ENCODE data around the gene COPS4.
"Not testable (repeated sequence)": the region's sequence is repeated elsewhere in the genome, so short reads cannot be mapped to it uniquely, and the experiment has no call there.

COPS4 gene

GRCh38 chr4:83034630-83035494, at the start of gene COPS4:
Gene COPS4 (plus strand): TSS chr4:83035183. CDS start chr4:83035225, 42 bp downstream.
- DNase-seq: peak; percentile 93 to 94

GRCh38 chr4:82987519-82987918, 47.5 kb upstream of the COPS4 start:
- DNase-seq: not testable (repeated sequence)

GRCh38 chr4:82988323-82988832, 46.6 kb upstream of the COPS4 start:
- no peak for DNase-seq

- DNase-seq: no peak
These were observed 45.2 kb upstream of the COPS4 start for GRCh38 chr4:82989575-82990429.

GRCh38 chr4:82994834-82995233, 40.1 kb upstream of the COPS4 start:
- no peak for DNase-seq

- DNase-seq: no peak
These were observed 36.1 kb upstream of the COPS4 start for GRCh38 chr4:82998898-82999297.

- no peak for DNase-seq
These were observed 32.7 kb upstream of the COPS4 start for GRCh38 chr4:83002329-83002728.

- not testable (repeated sequence) for DNase-seq
These were observed 31.8 kb upstream of the COPS4 start for GRCh38 chr4:83003044-83003791.

GRCh38 chr4:83009529-83009928, 25.5 kb upstream of the COPS4 start:
- DNase-seq: no peak

GRCh38 chr4:83010111-83010521, 24.9 kb upstream of the COPS4 start:
- DNase-seq: no peak

- peak; percentile 81 to 82 for DNase-seq
These were observed 24.3 kb upstream of the COPS4 start, which contains the start of gene LIN54 for GRCh38 chr4:83010522-83011318. Gene LIN54 (minus strand): TSS chr4:83010823. CDS start chr4:82984844, 25,979 bp downstream.

- no peak for DNase-seq
These were observed 23.2 kb upstream of the COPS4 start for GRCh38 chr4:83011689-83012199.

- peak; percentile 34 to 40 for DNase-seq
These were observed 22.7 kb upstream of the COPS4 start for GRCh38 chr4:83012200-83012686.

- peak; percentile 96 to 97 for DNase-seq
These were observed 22.1 kb upstream of the COPS4 start for GRCh38 chr4:83012687-83013419.

- no peak for DNase-seq
These were observed 21.5 kb upstream of the COPS4 start for GRCh38 chr4:83013420-83013867.

GRCh38 chr4:83013902-83014301, 21.1 kb upstream of the COPS4 start:
- DNase-seq: no peak

- DNase-seq: no peak
These were observed 15.0 kb upstream of the COPS4 start for GRCh38 chr4:83019794-83020494.

- DNase-seq: no peak
These were observed 12.1 kb upstream of the COPS4 start for GRCh38 chr4:83022724-83023450.

- not testable (repeated sequence) for DNase-seq
These were observed 11.4 kb upstream of the COPS4 start for GRCh38 chr4:83023599-83023998.
